H1 (cell line): ENCODE measurements around the gene OR2V2. TPM values are rescaled to one million over a fixed set of nuclear protein-coding genes. Genes with fewer than 3 reads are reported as not detected.

Experiments
- CTCF ChIA-PET: fragments of 300-600 bp; sonication (Branson Sonifier 250); formaldehyde crosslinking; loops from one replicate; lab custom pipeline; 2021; ENCODE audit not compliant: partially characterized antibody; lab: Charles Lee
- POLR2A ChIA-PET: fragments of 300-600 bp; sonication (Branson Sonifier 250); formaldehyde crosslinking; loops from one replicate; lab custom pipeline; 2021; ENCODE audit warnings: inconsistent platforms; ENCODE audit not compliant: partially characterized antibody; lab: Charles Lee
- DNase-seq, 2 experiments: peaks; one replicate each; pipeline versions ENCODE4 v3.0.0 to v3.0.0-alpha.2; 2010 to 2022; ENCODE audit warnings: low spot score in 2 of 2, low read depth in 1 of 2, mixed read lengths in 1 of 2
- FAIRE-seq: peaks from 2 replicates; lab custom pipeline; 2011; peaks lifted over from hg19 to GRCh38; lab: Jason Lieb, UNC
- H2AFZ ChIP-seq: 2 replicates; pipeline ENCODE4 v1.8.1; 2012; ENCODE audit warnings: low read length, inconsistent platforms
- H2AK5ac ChIP-seq: 2 replicates; pipeline ENCODE4 v1.6.1; 2013; ENCODE audit warnings: low read depth, low read length
- H2BK120ac ChIP-seq: replicated peaks from 2 replicates; pipeline ENCODE3; 2013; ENCODE audit warnings: low read depth, low read length, inconsistent platforms
- H2BK12ac ChIP-seq: 2 replicates; pipeline ENCODE4 v1.6.1; 2013; ENCODE audit warnings: low read depth, low read length
- H2BK15ac ChIP-seq: 2 replicates; pipeline ENCODE4 v1.6.1; 2013; ENCODE audit warnings: low read length
- H2BK20ac ChIP-seq: 2 replicates; pipeline ENCODE4 v1.6.1; 2013; ENCODE audit warnings: low read length
- H2BK5ac ChIP-seq: 2 replicates; pipeline ENCODE4 v1.6.1; 2013; ENCODE audit warnings: low read depth, low read length
- H3K14ac ChIP-seq: 2 replicates; pipeline ENCODE4 v1.6.1; 2013; ENCODE audit warnings: inconsistent platforms; ENCODE audit not compliant: insufficient read length
- H3K18ac ChIP-seq: 2 replicates; pipeline ENCODE4 v1.6.1; 2013; ENCODE audit warnings: low read length; ENCODE audit errors: extremely low read depth
- H3K23ac ChIP-seq: 2 replicates; pipeline ENCODE4 v1.6.1; 2013; ENCODE audit warnings: inconsistent platforms; ENCODE audit not compliant: insufficient read length
- H3K23me2 ChIP-seq: 2 replicates; pipeline ENCODE4 v1.6.1; 2013; ENCODE audit warnings: low read depth, low read length
- H3K27ac ChIP-seq: 2 replicates; pipeline ENCODE4 v1.6.1; 2011; ENCODE audit warnings: low read depth, low read length, inconsistent platforms
- H3K27me3 ChIP-seq, 4 experiments: replicated peaks in 1 of 4; 1 replicate in 1 of 4; 2 replicates in 3 of 4; pipeline versions ENCODE4 v1.6.1 to v1.8.1; 2011 to 2013; ENCODE audit warnings: low read length in 3 of 4, mild to moderate bottlenecking in 3 of 4, inconsistent platforms in 2 of 4, mixed read lengths in 2 of 4, moderate library complexity in 1 of 4; ENCODE audit not compliant: control insufficient read depth in 3 of 4, insufficient read depth in 3 of 4; ENCODE audit errors: extremely low read depth in 1 of 4
- H3K36me3 ChIP-seq, 4 experiments: 2 replicates each; pipeline versions ENCODE4 v1.6.1 to v1.8.1; 2011 to 2013; ENCODE audit warnings: mild to moderate bottlenecking in 4 of 4, low read length in 3 of 4, moderate library complexity in 2 of 4, control low read depth in 1 of 4, inconsistent platforms in 1 of 4; ENCODE audit not compliant: insufficient read depth in 4 of 4, control insufficient read depth in 2 of 4
- H3K4ac ChIP-seq: replicated peaks from 2 replicates; pipeline ENCODE3; 2013; ENCODE audit warnings: low read length, low read depth, mixed read lengths, inconsistent platforms; ENCODE audit not compliant: insufficient read length
- H3K4me1 ChIP-seq, 4 experiments: replicated peaks in 1 of 4; 1 replicate in 1 of 4; 2 replicates in 3 of 4; pipeline versions ENCODE4 v1.6.1 to v1.8.1; 2011 to 2013; ENCODE audit warnings: low read length in 3 of 4, inconsistent platforms in 2 of 4, mixed read lengths in 1 of 4; ENCODE audit not compliant: insufficient read depth in 4 of 4, control insufficient read depth in 3 of 4
- H3K4me2 ChIP-seq, 2 experiments: 2 replicates each; pipeline versions ENCODE4 v1.6.1 to v1.8.1; 2011 to 2013; ENCODE audit warnings: low read depth in 2 of 2, low read length in 2 of 2, control low read depth in 1 of 2, inconsistent platforms in 1 of 2, mild to moderate bottlenecking in 1 of 2; ENCODE audit not compliant: insufficient read depth in 1 of 2
- H3K4me3 ChIP-seq, 4 experiments: fragments of 200-600, 300-600 bp in 1 of 4; sonication (generic), shearing (Covaris generic), sonication (Bioruptor Twin) in 1 of 4; 2 replicates each; pipeline versions ENCODE4 v1.5.1 to v1.8.1; 2011 to 2016; ENCODE audit warnings: low read length in 4 of 4, low read depth in 3 of 4, control low read depth in 2 of 4, inconsistent platforms in 2 of 4, mild to moderate bottlenecking in 2 of 4, mixed read lengths in 1 of 4, moderate library complexity in 1 of 4; ENCODE audit not compliant: insufficient read depth in 2 of 4; ENCODE audit errors: extremely low read depth in 1 of 4
- H3K56ac ChIP-seq: replicated peaks from 2 replicates; pipeline ENCODE3; 2013; ENCODE audit warnings: low read depth, mild to moderate bottlenecking, mixed read lengths, low read length, inconsistent platforms; ENCODE audit not compliant: insufficient read length
- H3K79me1 ChIP-seq: 2 replicates; pipeline ENCODE4 v1.6.1; 2013; ENCODE audit warnings: low read depth, low read length, control low read depth
- H3K79me2 ChIP-seq, 2 experiments: 2 replicates each; pipeline versions ENCODE4 v1.6.1 to v1.8.1; 2012 to 2013; ENCODE audit warnings: low read length in 2 of 2, mild to moderate bottlenecking in 2 of 2, inconsistent platforms in 1 of 2; ENCODE audit not compliant: insufficient read depth in 2 of 2, control insufficient read depth in 1 of 2
- H3K9ac ChIP-seq, 4 experiments: replicated peaks in 1 of 4; 1 replicate in 1 of 4; 2 replicates in 3 of 4; pipeline versions ENCODE4 v1.6.1 to v1.8.1; 2011 to 2013; ENCODE audit warnings: low read depth in 3 of 4, low read length in 3 of 4, control low read depth in 2 of 4, mild to moderate bottlenecking in 2 of 4, moderate library complexity in 2 of 4, inconsistent platforms in 1 of 4; ENCODE audit errors: extremely low read depth in 1 of 4
- H3K9me3 ChIP-seq, 2 experiments: 2 replicates each; pipeline versions ENCODE4 v1.6.1 to v1.8.1; 2012 to 2013; ENCODE audit warnings: mild to moderate bottlenecking in 2 of 2, moderate library complexity in 2 of 2, control low read depth in 1 of 2, inconsistent platforms in 1 of 2, low read depth in 1 of 2, low read length in 1 of 2, mixed read lengths in 1 of 2; ENCODE audit not compliant: insufficient read depth in 2 of 2
- H4K20me1 ChIP-seq, 2 experiments: replicated peaks in 1 of 2; 2 replicates each; pipeline versions ENCODE3 to v1.8.1; 2011 to 2013; ENCODE audit warnings: inconsistent platforms in 2 of 2, low read length in 2 of 2, mild to moderate bottlenecking in 1 of 2; ENCODE audit not compliant: insufficient read depth in 2 of 2, control insufficient read depth in 1 of 2
- H4K5ac ChIP-seq: 2 replicates; pipeline ENCODE4 v1.6.1; 2013; ENCODE audit warnings: low read length, low read depth, mixed read lengths, inconsistent platforms; ENCODE audit not compliant: insufficient read length
- H4K8ac ChIP-seq: 2 replicates; pipeline ENCODE4 v1.8.0; 2013; ENCODE audit warnings: mild to moderate bottlenecking, moderate library complexity, low read length, inconsistent platforms; ENCODE audit not compliant: insufficient read depth; ENCODE audit errors: extremely low read depth
- H4K91ac ChIP-seq: replicated peaks from 2 replicates; pipeline ENCODE3; 2013; ENCODE audit warnings: low read length, mixed read lengths, inconsistent platforms; ENCODE audit not compliant: insufficient read length
- BACH1 ChIP-seq: IDR thresholded peaks from 2 replicates; pipeline ENCODE4 v1.6.1; 2012; ENCODE audit warnings: low read length, improper control_type of control experiment
- HDAC6 ChIP-seq: IDR thresholded peaks from one replicate; pipeline ENCODE4 v1.7.1; 2012; ENCODE audit warnings: low read depth, mild to moderate bottlenecking, inconsistent platforms, low read length, moderate library complexity
- KDM4A ChIP-seq: IDR thresholded peaks from one replicate; pipeline ENCODE4 v1.7.1; 2012; ENCODE audit warnings: low read depth, mild to moderate bottlenecking, moderate library complexity, low read length, inconsistent platforms; ENCODE audit not compliant: severe bottlenecking
- POLR2A ChIP-seq, 2 experiments: IDR thresholded peaks; 1 replicate in 1 of 2; 2 replicates in 1 of 2; pipeline ENCODE4 v1.6.1; 2011; ENCODE audit warnings: low read depth in 2 of 2, low read length in 2 of 2, mild to moderate bottlenecking in 2 of 2; ENCODE audit errors: control extremely low read depth in 1 of 2
- POLR2AphosphoS5 ChIP-seq: IDR thresholded peaks from 2 replicates; pipeline ENCODE4 v1.6.1; 2011; ENCODE audit warnings: low read depth, low read length
- SP1 ChIP-seq: IDR thresholded peaks from 2 replicates; pipeline ENCODE4 v1.6.1; 2011; ENCODE audit warnings: low read depth, low read length
- SRF ChIP-seq: IDR thresholded peaks from 2 replicates; pipeline ENCODE4 v1.6.1; 2011; ENCODE audit warnings: mild to moderate bottlenecking, low read depth, low read length, moderate library complexity
- TCF12 ChIP-seq: IDR thresholded peaks from 2 replicates; pipeline ENCODE4 v1.6.1; 2011; ENCODE audit warnings: low read depth, mild to moderate bottlenecking, low read length
- WGBS, 2 experiments: shearing (Covaris generic) in 1 of 2; methylation state at CpG; one replicate each; pipeline versions ENCODE4 v1.1.6 to v1.1.7; 2013 to 2015; ENCODE audit warnings: low lambda C conversion rate in 2 of 2, mixed read lengths in 2 of 2, inconsistent platforms in 1 of 2, low coverage in 1 of 2, missing lambda C conversion rate in 1 of 2; ENCODE audit not compliant: insufficient replicate concordance in 2 of 2, insufficient coverage in 1 of 2, insufficient read length in 1 of 2; ENCODE audit errors: extremely low coverage in 1 of 2, missing lambda C conversion rate in 1 of 2; 5-methylcytosine and 5-hydroxymethylcytosine counted together
- polyA plus RNA-seq, 7 experiments: library from polyadenylated mRNA; depleted of rRNA in 3 of 7; stranded (reverse) in 5 of 7; unstranded in 2 of 7; fragments of >200 nt in 5 of 7; fragments of 200-250 nt in 2 of 7; gene quantifications; 1 replicate in 5 of 7; 2 replicates in 1 of 7; 4 replicates in 1 of 7; pipeline versions ENCODE4 v1.2.1 to v1.2.3, GENCODE V29; 2011 to 2013; ENCODE audit warnings: missing spikeins in 2 of 7, mixed read lengths in 2 of 7
- total RNA-seq: library from RNA; stranded (reverse); fragmentation: NEBNext Ultra II Directional; extraction: Animal tissue kit (Norgen Biotek cat#: 25700); gene quantifications from 2 replicates; pipeline ENCODE4 v1.2.1, GENCODE V29; 2021
- TF ChIP-seq, protein P1 (sequence below): IDR thresholded peaks from 2 replicates; pipeline ENCODE4 v1.6.1; 2011; ENCODE audit warnings: low read depth, mild to moderate bottlenecking, low read length; ENCODE audit not compliant: insufficient read depth
- TF ChIP-seq, protein P2 (sequence below), 3 experiments: IDR thresholded peaks; 1 replicate in 2 of 3; 2 replicates in 1 of 3; pipeline versions ENCODE4 v1.5.1 to v1.6.1; 2011; ENCODE audit warnings: low read length in 3 of 3, mild to moderate bottlenecking in 3 of 3, inconsistent platforms in 2 of 3, low read depth in 1 of 3, moderate library complexity in 1 of 3; ENCODE audit not compliant: insufficient read depth in 1 of 3; ENCODE audit errors: control extremely low read depth in 1 of 3
- TF ChIP-seq, protein P3 (sequence below): IDR thresholded peaks from 2 replicates; pipeline ENCODE4 v1.6.1; 2012; ENCODE audit warnings: inconsistent platforms

Gene OR2V2
- total and polyA plus RNA-seq, 2 of the 8 experiments (the other 6 are each of a cell fraction or from before 2014, with no cell fraction given): not detected

DNA sequence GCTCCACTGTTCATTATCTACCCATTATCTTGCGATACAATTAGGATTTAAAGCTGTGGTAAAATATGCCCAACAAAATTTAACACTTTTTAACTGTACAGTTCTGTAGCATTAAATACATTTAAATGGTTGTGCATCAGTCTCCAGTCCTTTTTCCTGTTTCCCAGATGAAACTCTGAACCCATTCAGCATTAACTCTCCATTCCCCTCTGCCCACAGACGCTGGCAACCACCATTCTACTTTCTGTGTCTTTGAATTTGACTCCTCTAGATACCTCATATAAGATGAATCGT, 60.5 kb downstream of the OR2V2 start:
- H3K18ac ChIP-seq: no peak overlapping the region
- H3K27me3 ChIP-seq: peaks cover 28 to 37% (median 35%) of the 10 kb centered on the region in 4 experiments
- H2AFZ ChIP-seq: no peak overlapping the region
- no peak overlapping the region for H3K14ac ChIP-seq
- H2BK12ac ChIP-seq: no peak overlapping the region
- no peak overlapping the region for H2AK5ac ChIP-seq
- no peak overlapping the region for H3K56ac ChIP-seq
- peak overlapping the region in 1 of 2 experiments; percentile 99; a peak in 1 of 4 replicates for H3K4me2 ChIP-seq
- H2BK15ac ChIP-seq: no peak overlapping the region
- H3K79me2 ChIP-seq: no peaks in the 10 kb centered on the region
- H3K23me2 ChIP-seq: peaks cover 24% of the 10 kb centered on the region
- ChIA-PET POLR2A (interaction anchor here (1.0 to 8.4 kb wide), 6 partner anchors 14 to 53 kb away, joined by 3 to 90 read pairs (median 19); partner anchors contain the start of genes RACK1 and TRIM52), CTCF (interaction anchor here (1.0 to 14.5 kb wide), 6 partner anchors 8 to 35 kb away, joined by 3 to 197 read pairs (median 9); no protein-coding TSS in a partner anchor)
- no peak overlapping the region for H3K4ac ChIP-seq
- 60% methylated on average over 3 of the region's 3 CpGs; no CpG with 5 or more reads in 1 of the 2 experiments for WGBS, 2 experiments
- FAIRE-seq (no peak), DNase-seq (no peak)
- H3K79me1 ChIP-seq: no peaks in the 10 kb centered on the region
- H2BK20ac ChIP-seq: no peak overlapping the region
- H2BK5ac ChIP-seq: no peak overlapping the region
- no peak overlapping the region for H4K5ac ChIP-seq
- H3K4me1 ChIP-seq: peaks cover 0 to 13% (median 5%) of the 10 kb centered on the region in 4 experiments; a peak in 5 of 7 replicates
- no peaks in the 10 kb centered on the region for H3K9me3 ChIP-seq
- no peak overlapping the region for H3K27ac ChIP-seq
- no peak overlapping the region for H3K9ac ChIP-seq
- no peak overlapping the region for H4K91ac ChIP-seq
- H3K4me3 ChIP-seq: no peak overlapping the region
- H2BK120ac ChIP-seq: no peak overlapping the region
- H3K23ac ChIP-seq: no peak overlapping the region
- peaks cover 0 to 2% of the 10 kb centered on the region in 2 experiments for H4K20me1 ChIP-seq
- peaks cover 0 to 7% (median 0%) of the 10 kb centered on the region in 4 experiments; a peak in 1 of 8 replicates for H3K36me3 ChIP-seq
- H4K8ac ChIP-seq: no peak overlapping the region
- TF ChIP-seq POLR2A (IDR thresholded peaks at IDR 0.05; ENCODE audit: control extremely low read depth in 1 of 2, low read depth in 2 of 2, low read length in 2 of 2) (no peak), SRF (no peak), SP1 (no peak), HDAC6 (no peak), KDM4A (no peak), BACH1 (no peak), POLR2AphosphoS5 (no peak), TCF12 (no peak)
- TF ChIP-seq, protein P1, sequence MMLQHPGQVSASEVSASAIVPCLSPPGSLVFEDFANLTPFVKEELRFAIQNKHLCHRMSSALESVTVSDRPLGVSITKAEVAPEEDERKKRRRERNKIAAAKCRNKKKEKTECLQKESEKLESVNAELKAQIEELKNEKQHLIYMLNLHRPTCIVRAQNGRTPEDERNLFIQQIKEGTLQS: no peak
- TF ChIP-seq, protein P2, sequence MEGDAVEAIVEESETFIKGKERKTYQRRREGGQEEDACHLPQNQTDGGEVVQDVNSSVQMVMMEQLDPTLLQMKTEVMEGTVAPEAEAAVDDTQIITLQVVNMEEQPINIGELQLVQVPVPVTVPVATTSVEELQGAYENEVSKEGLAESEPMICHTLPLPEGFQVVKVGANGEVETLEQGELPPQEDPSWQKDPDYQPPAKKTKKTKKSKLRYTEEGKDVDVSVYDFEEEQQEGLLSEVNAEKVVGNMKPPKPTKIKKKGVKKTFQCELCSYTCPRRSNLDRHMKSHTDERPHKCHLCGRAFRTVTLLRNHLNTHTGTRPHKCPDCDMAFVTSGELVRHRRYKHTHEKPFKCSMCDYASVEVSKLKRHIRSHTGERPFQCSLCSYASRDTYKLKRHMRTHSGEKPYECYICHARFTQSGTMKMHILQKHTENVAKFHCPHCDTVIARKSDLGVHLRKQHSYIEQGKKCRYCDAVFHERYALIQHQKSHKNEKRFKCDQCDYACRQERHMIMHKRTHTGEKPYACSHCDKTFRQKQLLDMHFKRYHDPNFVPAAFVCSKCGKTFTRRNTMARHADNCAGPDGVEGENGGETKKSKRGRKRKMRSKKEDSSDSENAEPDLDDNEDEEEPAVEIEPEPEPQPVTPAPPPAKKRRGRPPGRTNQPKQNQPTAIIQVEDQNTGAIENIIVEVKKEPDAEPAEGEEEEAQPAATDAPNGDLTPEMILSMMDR (IDR thresholded peaks at IDR 0.05; ENCODE audit: control extremely low read depth in 1 of 3, insufficient read depth in 1 of 3, low read depth in 1 of 3, low read length in 3 of 3): no peak
- TF ChIP-seq, protein P3, sequence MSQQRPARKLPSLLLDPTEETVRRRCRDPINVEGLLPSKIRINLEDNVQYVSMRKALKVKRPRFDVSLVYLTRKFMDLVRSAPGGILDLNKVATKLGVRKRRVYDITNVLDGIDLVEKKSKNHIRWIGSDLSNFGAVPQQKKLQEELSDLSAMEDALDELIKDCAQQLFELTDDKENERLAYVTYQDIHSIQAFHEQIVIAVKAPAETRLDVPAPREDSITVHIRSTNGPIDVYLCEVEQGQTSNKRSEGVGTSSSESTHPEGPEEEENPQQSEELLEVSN: no peak
